ENCODE data around the gene DARS1. TPM values are rescaled to one million over a fixed set of nuclear protein-coding genes. Genes with fewer than 3 reads are reported as not detected.

DARS1 gene
- total RNA-seq, 1 experiment from 2014 or later = 56.7 TPM

DNA sequence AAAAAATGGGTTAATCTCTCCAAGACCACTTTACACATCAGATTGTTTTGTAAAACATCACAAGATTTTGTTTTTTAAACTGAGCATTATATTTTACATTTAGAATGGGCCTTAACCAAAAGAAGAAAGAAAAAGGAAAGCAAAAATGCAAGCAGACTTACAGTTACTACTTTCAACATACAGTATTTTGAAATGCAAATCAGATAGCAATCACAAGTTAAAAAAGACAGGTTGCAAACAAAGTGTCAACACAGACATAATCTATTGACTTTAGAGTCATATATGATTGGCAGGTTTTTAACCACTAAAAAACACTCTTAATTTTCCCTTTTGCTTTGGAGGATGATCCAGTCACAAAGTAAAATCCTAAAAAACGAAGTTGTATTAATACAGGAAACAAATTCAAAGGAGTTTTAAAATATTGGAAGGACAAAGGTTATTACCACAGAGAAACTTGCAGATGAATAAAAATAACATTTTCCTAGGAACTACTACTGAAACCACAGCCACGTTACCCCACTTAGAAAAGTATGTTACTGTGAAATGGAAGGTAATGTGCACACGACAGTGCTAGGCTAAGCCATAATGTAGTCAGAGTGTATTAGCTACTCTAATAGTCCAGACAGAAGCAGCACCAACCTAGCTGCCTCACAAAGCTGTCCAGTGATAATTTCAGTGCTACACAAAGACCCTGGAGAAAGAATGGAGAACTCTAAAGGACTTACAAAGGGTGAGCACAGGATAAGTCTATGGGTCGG lies 22.9 kb downstream of the DARS1 start:
- intact Hi-C loops (cut with micrococcal nuclease) = no loop called here
- H3K4me2 ChIP-seq (ENCODE audit: low read length) = no peak overlapping the region
- H3K9me2 ChIP-seq (replicated peaks; ENCODE audit: low read length) = no peaks in the 10 kb centered on the region
- ATAC-seq (no peak), DNase-seq (no peak)
- no peak overlapping the region for H3K9ac ChIP-seq (ENCODE audit: low read length)
- TF ChIP-seq EZH2 (IDR thresholded peaks at IDR 0.05; ENCODE audit: low read length, unreplicated experiment) (no peak), EZH2phosphoT487 (IDR thresholded peaks at IDR 0.05; ENCODE audit: borderline replicate concordance, low read length) (no peak)
- TF ChIP-seq, protein P1, sequence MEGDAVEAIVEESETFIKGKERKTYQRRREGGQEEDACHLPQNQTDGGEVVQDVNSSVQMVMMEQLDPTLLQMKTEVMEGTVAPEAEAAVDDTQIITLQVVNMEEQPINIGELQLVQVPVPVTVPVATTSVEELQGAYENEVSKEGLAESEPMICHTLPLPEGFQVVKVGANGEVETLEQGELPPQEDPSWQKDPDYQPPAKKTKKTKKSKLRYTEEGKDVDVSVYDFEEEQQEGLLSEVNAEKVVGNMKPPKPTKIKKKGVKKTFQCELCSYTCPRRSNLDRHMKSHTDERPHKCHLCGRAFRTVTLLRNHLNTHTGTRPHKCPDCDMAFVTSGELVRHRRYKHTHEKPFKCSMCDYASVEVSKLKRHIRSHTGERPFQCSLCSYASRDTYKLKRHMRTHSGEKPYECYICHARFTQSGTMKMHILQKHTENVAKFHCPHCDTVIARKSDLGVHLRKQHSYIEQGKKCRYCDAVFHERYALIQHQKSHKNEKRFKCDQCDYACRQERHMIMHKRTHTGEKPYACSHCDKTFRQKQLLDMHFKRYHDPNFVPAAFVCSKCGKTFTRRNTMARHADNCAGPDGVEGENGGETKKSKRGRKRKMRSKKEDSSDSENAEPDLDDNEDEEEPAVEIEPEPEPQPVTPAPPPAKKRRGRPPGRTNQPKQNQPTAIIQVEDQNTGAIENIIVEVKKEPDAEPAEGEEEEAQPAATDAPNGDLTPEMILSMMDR (conservative IDR thresholded peaks at IDR 0.05; ENCODE audit: low read depth, low read length) = no peak
- peaks cover 7% of the 10 kb centered on the region; the same call in 1 of the 2 replicates for H3K79me2 ChIP-seq (ENCODE audit: low read length)
- no peak overlapping the region for H3K27ac ChIP-seq (ENCODE audit: low read length)
- no peaks in the 10 kb centered on the region for H3K9me3 ChIP-seq (ENCODE audit: low read length)
- H3K4me3 ChIP-seq (ENCODE audit: low read length) = no peak overlapping the region
- H3K4me1 ChIP-seq (ENCODE audit: insufficient read depth, low read length) = no peaks in the 10 kb centered on the region
- H3K36me3 ChIP-seq (ENCODE audit: low read depth, low read length) = peaks cover 15% of the 10 kb centered on the region; the same call in 1 of the 2 replicates
- ChIA-PET POLR2A (ENCODE audit: unreplicated experiment) (no interaction called here), CTCF (no interaction called here)
- no peaks in the 10 kb centered on the region for H4K20me1 ChIP-seq (ENCODE audit: low read length)
- no peaks in the 10 kb centered on the region for H3K27me3 ChIP-seq (ENCODE audit: low read length)
- no TSS peak for BruUV-seq (replicated peaks)
- H3F3A ChIP-seq (ENCODE audit: low read length, unreplicated experiment) = no peaks in the 10 kb centered on the region
- H2AFZ ChIP-seq (ENCODE audit: low read length) = no peak overlapping the region

DNA sequence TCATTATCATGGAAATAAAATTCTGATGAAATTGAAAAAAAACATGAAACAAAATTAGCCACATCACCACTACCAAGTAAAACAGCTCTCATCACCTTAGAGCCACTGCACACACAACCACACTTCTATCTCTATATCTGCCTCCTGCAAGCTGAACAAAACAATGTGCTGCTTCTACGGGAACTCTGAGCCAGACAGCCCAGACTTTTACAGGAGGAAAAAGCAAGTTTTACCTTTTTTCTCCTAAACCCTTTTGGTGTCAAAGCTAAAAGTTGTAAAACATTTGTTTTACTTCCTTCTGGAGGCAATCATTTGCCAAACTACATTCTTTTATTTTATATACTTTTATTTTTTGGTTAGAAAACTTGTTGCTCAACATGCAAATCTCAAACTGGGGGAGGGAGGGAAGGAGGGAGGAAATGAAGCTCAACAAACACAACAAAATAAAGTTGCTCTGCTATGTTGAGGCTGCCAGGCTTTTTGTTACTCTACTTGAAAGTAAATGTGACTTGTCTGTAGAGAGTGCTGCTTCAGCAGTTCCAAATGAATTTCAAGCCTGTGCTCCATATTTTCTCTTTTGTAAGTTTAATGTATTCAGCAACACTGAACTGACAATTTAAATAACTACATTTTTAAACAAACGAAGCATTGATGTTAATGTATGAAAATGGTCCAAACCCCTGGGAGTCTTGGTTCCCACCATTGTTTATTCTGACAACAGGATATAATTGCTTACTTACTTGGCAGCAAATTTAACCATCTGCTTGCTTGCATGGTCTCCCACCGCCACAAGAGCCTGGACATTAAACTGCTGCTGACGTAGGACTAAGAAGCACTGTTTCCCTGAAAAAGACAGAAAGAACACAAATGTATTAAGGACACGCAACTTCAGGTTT lies 24.5 kb downstream of the DARS1 start:
- CTCF ChIA-PET = no interaction called here
- TF ChIP-seq, protein P1 (conservative IDR thresholded peaks at IDR 0.05; ENCODE audit: low read depth, low read length) = no peak
- TF ChIP-seq EZH2phosphoT487 (IDR thresholded peaks at IDR 0.05; ENCODE audit: borderline replicate concordance, low read length) = no peak
- TF ChIP-seq EZH2 (IDR thresholded peaks at IDR 0.05; ENCODE audit: low read length, unreplicated experiment) = no peak
- H3K27ac ChIP-seq (ENCODE audit: low read length) = no peak overlapping the region
- peaks cover 15% of the 10 kb centered on the region; the same call in 1 of the 2 replicates for H3K36me3 ChIP-seq (ENCODE audit: low read depth, low read length)
- intact Hi-C loops (cut with micrococcal nuclease) = no loop called here
- no peaks in the 10 kb centered on the region for H3K9me2 ChIP-seq (replicated peaks; ENCODE audit: low read length)
- H3K9me3 ChIP-seq (ENCODE audit: low read length) = no peaks in the 10 kb centered on the region
- DNase-seq (no peak), ATAC-seq (no peak)
- peaks cover 8% of the 10 kb centered on the region; the same call in 1 of the 2 replicates for H3K79me2 ChIP-seq (ENCODE audit: low read length)
- no peaks in the 10 kb centered on the region for H3K4me1 ChIP-seq (ENCODE audit: insufficient read depth, low read length)
- no peak overlapping the region for H3K9ac ChIP-seq (ENCODE audit: low read length)
- H2AFZ ChIP-seq (ENCODE audit: low read length) = no peak overlapping the region
- no TSS peak for BruUV-seq (replicated peaks)
- H4K20me1 ChIP-seq (ENCODE audit: low read length) = no peaks in the 10 kb centered on the region
- no peak overlapping the region for H3K4me2 ChIP-seq (ENCODE audit: low read length)
- POLR2A ChIA-PET (ENCODE audit: unreplicated experiment) = no interaction called here
- no peaks in the 10 kb centered on the region for H3K27me3 ChIP-seq (ENCODE audit: low read length)
- H3K4me3 ChIP-seq (ENCODE audit: low read length) = no peak overlapping the region
- no peaks in the 10 kb centered on the region for H3F3A ChIP-seq (ENCODE audit: low read length, unreplicated experiment)

Measured in PC-3 (cell line).